Non-pigmented ciliary epithelial cell (primary cell): Measurements from ENCODE around the gene ZNF26.
"Not testable (repeated sequence)": the region's sequence is repeated elsewhere in the genome, so short reads cannot be mapped to it uniquely, and the experiment has no call there.

Experiments
- DNase-seq: peaks from one replicate; pipeline ENCODE4 v3.0.0-alpha.2; 2010; ENCODE audit warnings: low read depth

ZNF26 gene

GRCh38 chr12:132986001-132986884 lies at the start of gene ZNF26:
ZNF26 (plus strand) TSS chr12:132986367; CDS start chr12:132986841, 474 bp downstream.
- DNase-seq = peak; percentile 59

- not testable (repeated sequence) for DNase-seq
Observed at GRCh38 chr12:132936921-132937320, 49.2 kb upstream of the ZNF26 start.

GRCh38 chr12:132937476-132937875 lies 48.7 kb upstream of the ZNF26 start:
- DNase-seq = no peak

- DNase-seq = not testable (repeated sequence)
Observed at GRCh38 chr12:132938807-132939206, 47.4 kb upstream of the ZNF26 start.

- DNase-seq = no peak
Observed at GRCh38 chr12:132940071-132940719, 46.0 kb upstream of the ZNF26 start.

GRCh38 chr12:132941336-132941954 lies 44.7 kb upstream of the ZNF26 start:
- DNase-seq = no peak

GRCh38 chr12:132942611-132943010 lies 43.6 kb upstream of the ZNF26 start:
- DNase-seq = no peak

- no peak for DNase-seq
Observed at GRCh38 chr12:132945806-132946205, 40.4 kb upstream of the ZNF26 start.

- no peak for DNase-seq
Observed at GRCh38 chr12:132946246-132946820, 39.8 kb upstream of the ZNF26 start.

GRCh38 chr12:132948146-132949066 lies 37.8 kb upstream of the ZNF26 start:
- DNase-seq = no peak

- no peak for DNase-seq
Observed at GRCh38 chr12:132949936-132950837, 36.0 kb upstream of the ZNF26 start.

- no peak for DNase-seq
Observed at GRCh38 chr12:132950844-132951535, 35.2 kb upstream of the ZNF26 start.

GRCh38 chr12:132951649-132952048 lies 34.5 kb upstream of the ZNF26 start:
- DNase-seq = no peak

- no peak for DNase-seq
Observed at GRCh38 chr12:132952371-132953162, 33.6 kb upstream of the ZNF26 start.

GRCh38 chr12:132953163-132953425 lies 33.1 kb upstream of the ZNF26 start:
- no peak for DNase-seq

GRCh38 chr12:132953771-132954170 lies 32.4 kb upstream of the ZNF26 start:
- DNase-seq = no peak

- no peak for DNase-seq
Observed at GRCh38 chr12:132954471-132955048, 31.6 kb upstream of the ZNF26 start.

- DNase-seq = peak; percentile 26
Observed at GRCh38 chr12:132955094-132956010, 30.8 kb upstream of the ZNF26 start.
